AG09319 (cell line): ENCODE measurements around the gene CXCL8.

Experiments used
- DNase-seq: peaks from one replicate; pipeline ENCODE4 v3.0.0-alpha.2; 2010; ENCODE audit warnings: low read depth; ENCODE audit errors: extremely low read depth
- TF ChIP-seq, protein P1 (sequence below): IDR thresholded peaks from 2 replicates; pipeline ENCODE4 v1.5.1; 2011; ENCODE audit warnings: low read depth, mild to moderate bottlenecking, inconsistent platforms, low read length, moderate library complexity

Gene CXCL8

DNA sequence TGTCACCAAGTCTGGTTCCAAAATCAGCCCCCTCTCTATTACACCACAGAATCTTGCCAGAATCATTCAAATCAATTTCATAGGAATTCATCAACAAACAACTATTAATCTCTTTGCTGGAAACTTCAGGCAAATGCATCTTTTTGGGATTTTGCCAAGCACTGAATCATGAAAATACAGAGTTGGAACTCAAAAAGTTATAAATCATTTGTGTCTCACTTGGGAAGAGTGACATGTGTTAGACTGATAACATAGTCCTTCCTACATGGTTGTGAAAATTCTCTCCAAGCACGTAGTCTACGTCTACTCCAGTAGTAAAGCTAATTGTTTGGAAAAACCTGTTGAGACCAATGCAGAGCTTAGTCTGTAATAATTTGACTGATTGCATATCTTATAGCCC is 19.0 kb downstream of the CXCL8 start:
- no peak for DNase-seq
- TF ChIP-seq, protein P1, sequence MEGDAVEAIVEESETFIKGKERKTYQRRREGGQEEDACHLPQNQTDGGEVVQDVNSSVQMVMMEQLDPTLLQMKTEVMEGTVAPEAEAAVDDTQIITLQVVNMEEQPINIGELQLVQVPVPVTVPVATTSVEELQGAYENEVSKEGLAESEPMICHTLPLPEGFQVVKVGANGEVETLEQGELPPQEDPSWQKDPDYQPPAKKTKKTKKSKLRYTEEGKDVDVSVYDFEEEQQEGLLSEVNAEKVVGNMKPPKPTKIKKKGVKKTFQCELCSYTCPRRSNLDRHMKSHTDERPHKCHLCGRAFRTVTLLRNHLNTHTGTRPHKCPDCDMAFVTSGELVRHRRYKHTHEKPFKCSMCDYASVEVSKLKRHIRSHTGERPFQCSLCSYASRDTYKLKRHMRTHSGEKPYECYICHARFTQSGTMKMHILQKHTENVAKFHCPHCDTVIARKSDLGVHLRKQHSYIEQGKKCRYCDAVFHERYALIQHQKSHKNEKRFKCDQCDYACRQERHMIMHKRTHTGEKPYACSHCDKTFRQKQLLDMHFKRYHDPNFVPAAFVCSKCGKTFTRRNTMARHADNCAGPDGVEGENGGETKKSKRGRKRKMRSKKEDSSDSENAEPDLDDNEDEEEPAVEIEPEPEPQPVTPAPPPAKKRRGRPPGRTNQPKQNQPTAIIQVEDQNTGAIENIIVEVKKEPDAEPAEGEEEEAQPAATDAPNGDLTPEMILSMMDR: no peak

- DNase-seq: no peak
- TF ChIP-seq, protein P1: no peak
Observed at GRCh38 chr4:73761856-73762255, 21.5 kb downstream of the CXCL8 start.

DNA sequence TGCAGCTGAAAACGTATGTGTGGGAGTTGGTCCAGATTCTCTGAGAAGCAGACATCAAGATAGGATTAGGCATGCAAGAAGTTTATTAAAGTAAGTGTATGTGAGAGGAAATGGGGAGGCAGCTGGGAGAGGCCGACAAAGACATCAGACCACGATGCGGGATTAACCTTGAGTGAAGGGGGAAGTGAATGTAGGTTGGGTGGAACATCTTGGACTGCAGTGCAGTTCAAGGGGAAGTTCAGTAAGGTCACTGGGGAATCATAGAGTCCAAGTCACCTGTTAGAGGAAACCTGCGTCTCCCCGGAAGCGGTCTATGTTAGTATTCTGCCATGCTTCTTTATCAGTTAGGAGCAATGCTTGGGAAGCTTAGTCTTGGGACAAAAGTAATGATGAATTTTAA is 22.0 kb downstream of the CXCL8 start:
- no peak for DNase-seq
- TF ChIP-seq, protein P1: no peak

- DNase-seq: no peak
- TF ChIP-seq, protein P1: no peak
Observed at GRCh38 chr4:73763877-73764276, 23.5 kb downstream of the CXCL8 start.

DNA sequence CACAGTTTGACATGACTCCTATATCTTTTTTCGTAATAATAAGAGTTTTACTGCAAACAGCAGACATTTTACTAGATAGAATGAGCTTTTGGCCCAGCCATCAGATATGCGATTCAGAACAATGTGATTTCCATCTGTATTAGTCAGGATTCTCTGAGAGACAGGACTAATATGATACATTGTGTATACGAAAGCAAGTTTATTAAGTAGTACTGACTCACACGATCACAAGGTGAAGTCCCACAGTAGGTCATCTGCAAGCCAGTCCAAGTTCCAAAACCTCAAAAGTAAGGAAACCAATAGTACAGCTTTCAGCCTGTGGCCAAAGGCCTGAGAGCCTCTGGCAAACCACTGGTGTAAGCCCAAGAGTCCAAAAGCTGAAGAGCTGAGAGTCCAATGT is 24.1 kb downstream of the CXCL8 start:
- TF ChIP-seq, protein P1: no peak
- no peak for DNase-seq

GRCh38 chr4:73765296-73765695 is 24.9 kb downstream of the CXCL8 start:
- no peak for DNase-seq
- TF ChIP-seq, protein P1: no peak

- TF ChIP-seq, protein P1: no peak
- DNase-seq: no peak
Observed at GRCh38 chr4:73770917-73771316, 30.5 kb downstream of the CXCL8 start.
